ENCODE measurements around the gene PML. TPM values are rescaled to one million over a fixed set of nuclear protein-coding genes. Genes with fewer than 3 reads are reported as not detected.

PML gene
- total and polyA plus RNA-seq, 4 donors: 33.9 to 80.5 (median 60.8) TPM

GRCh38 chr15:73993211-73993994 lies 1.1 kb upstream of the PML start:
- H3K4me3 ChIP-seq: no peak overlapping the region
- H3K4me1 ChIP-seq (ENCODE audit: control insufficient read depth in 5 of 5, insufficient read depth in 5 of 5, low read length in 5 of 5): peaks cover 8 to 52% (median 10%) of the 10 kb centered on the region in 5 donors
- 93 to 95% methylated on average over 10 of the region's 10 CpGs for WGBS, 2 donors
- no peaks in the 10 kb centered on the region for H3K9me3 ChIP-seq (ENCODE audit: control insufficient read depth in 4 of 4, insufficient read depth in 3 of 4, low read length in 3 of 4)
- H3K27me3 ChIP-seq (ENCODE audit: control insufficient read depth in 3 of 3, insufficient read depth in 3 of 3, low read length in 2 of 3): no peaks in the 10 kb centered on the region
- peak in 1 of 3 donors; percentile 2 for DNase-seq
- H3K9ac ChIP-seq (ENCODE audit: insufficient read depth in 1 of 2, low read length in 2 of 2): peak overlapping the region in 1 of 2 donors; percentile 85
- H3K36me3 ChIP-seq (ENCODE audit: control insufficient read depth in 4 of 4, insufficient read depth in 4 of 4, low read length in 4 of 4): peaks cover 0 to 8% (median 2%) of the 10 kb centered on the region in 4 donors
- no peak for ATAC-seq (ENCODE audit: insufficient read depth, low FRiP score)
- peak overlapping the region in 1 of 2 donors; percentile 83 for H3K27ac ChIP-seq (ENCODE audit: low read depth in 1 of 2, low read length in 1 of 2)
- no peak for TF ChIP-seq CTCF (IDR thresholded peaks at IDR 0.05; ENCODE audit: control extremely low read depth, extremely low read depth)

- Histone ChIP-seq H3K4me1 (ENCODE audit: control insufficient read depth in 5 of 5, insufficient read depth in 5 of 5, low read length in 5 of 5) (peaks cover 4 to 52% (median 10%) of the 10 kb centered on the region in 5 donors), H3K9ac (ENCODE audit: insufficient read depth in 1 of 2, low read length in 2 of 2) (peak overlapping the region; percentile 81 to 90), H3K4me3 (peak overlapping the region; percentile 99), H3K9me3 (ENCODE audit: control insufficient read depth in 4 of 4, insufficient read depth in 3 of 4, low read length in 3 of 4) (no peaks in the 10 kb centered on the region), H3K27me3 (ENCODE audit: control insufficient read depth in 3 of 3, insufficient read depth in 3 of 3, low read length in 2 of 3) (no peaks in the 10 kb centered on the region), H3K27ac (ENCODE audit: low read depth in 1 of 2, low read length in 1 of 2) (peak overlapping the region; percentile 88 to 89), H3K36me3 (ENCODE audit: control insufficient read depth in 4 of 4, insufficient read depth in 4 of 4, low read length in 4 of 4) (peaks cover 3 to 12% (median 9%) of the 10 kb centered on the region in 4 donors)
- no peak for TF ChIP-seq CTCF (IDR thresholded peaks at IDR 0.05; ENCODE audit: control extremely low read depth, extremely low read depth)
- ATAC-seq (ENCODE audit: insufficient read depth, low FRiP score) (no peak), DNase-seq (peak in 2 of 3 donors; percentile 32 to 46)
- 0 to 1% methylated on average over 18 of the region's 18 CpGs for WGBS, 2 donors
Observed at GRCh38 chr15:73994912-73995622, 551 bp downstream of the PML start.

- peaks cover 4 to 44% (median 10%) of the 10 kb centered on the region in 5 donors for H3K4me1 ChIP-seq (ENCODE audit: control insufficient read depth in 5 of 5, insufficient read depth in 5 of 5, low read length in 5 of 5)
- 47 to 49% methylated on average over 2 of the region's 2 CpGs for WGBS, 2 donors
- H3K27me3 ChIP-seq (ENCODE audit: control insufficient read depth in 3 of 3, insufficient read depth in 3 of 3, low read length in 2 of 3): no peaks in the 10 kb centered on the region
- H3K4me3 ChIP-seq: peak overlapping the region; percentile 6
- no peaks in the 10 kb centered on the region for H3K9me3 ChIP-seq (ENCODE audit: control insufficient read depth in 4 of 4, insufficient read depth in 3 of 4, low read length in 3 of 4)
- TF ChIP-seq CTCF (IDR thresholded peaks at IDR 0.05; ENCODE audit: control extremely low read depth, extremely low read depth): no peak
- DNase-seq (no peak), ATAC-seq (ENCODE audit: insufficient read depth, low FRiP score) (no peak)
- no peak overlapping the region for H3K27ac ChIP-seq (ENCODE audit: low read depth in 1 of 2, low read length in 1 of 2)
- H3K9ac ChIP-seq (ENCODE audit: insufficient read depth in 1 of 2, low read length in 2 of 2): no peak overlapping the region
- peaks cover 6 to 12% (median 9%) of the 10 kb centered on the region in 4 donors for H3K36me3 ChIP-seq (ENCODE audit: control insufficient read depth in 4 of 4, insufficient read depth in 4 of 4, low read length in 4 of 4)
Observed at GRCh38 chr15:73996267-73996666, 1.8 kb downstream of the PML start.

Measured in lung (tissue), 12 donors.